ENCODE results near the gene ADCY5. TPM values are rescaled to one million over a fixed set of nuclear protein-coding genes. Genes with fewer than 3 reads are reported as not detected.
A peak's percentile ranks its signal among the peaks of the same experiment; 100 is the strongest.

Gene ADCY5
- total and polyA plus RNA-seq, 2 donors (not counting 1 experiment from before 2014, with no cell fraction given) = not detected

GRCh38 chr3:123446610-123447109 lies 2.2 kb downstream of the ADCY5 start:
- Histone ChIP-seq H3K27me3 (replicated peaks in 1 of 4; ENCODE audit: control extremely low read depth in 1 of 4, control insufficient read depth in 3 of 4, insufficient read depth in 4 of 4, low read length in 3 of 4) (peaks cover 0 to 51% (median 26%) of the 10 kb centered on the region in 4 experiments), H3K27ac (ENCODE audit: low read length in 2 of 2) (no peak overlapping the region), H3K4me3 (ENCODE audit: control extremely low read depth in 1 of 5, extremely low read depth in 1 of 5, insufficient read depth in 1 of 5, low read depth in 2 of 5, low read length in 4 of 5) (no peak overlapping the region), H3K4me1 (ENCODE audit: control insufficient read depth in 2 of 2, insufficient read depth in 2 of 2, low read length in 2 of 2) (peaks cover 10 to 13% of the 10 kb centered on the region in 2 donors), H3K36me3 (replicated peaks in 1 of 2; ENCODE audit: control extremely low read depth in 1 of 2, control insufficient read depth in 1 of 2, extremely low read depth in 1 of 2, insufficient read depth in 2 of 2, low read length in 1 of 2) (no peaks in the 10 kb centered on the region), H4K20me1 (ENCODE audit: control insufficient read depth, insufficient read depth, low read length, poor library complexity, severe bottlenecking) (no peaks in the 10 kb centered on the region), H2AFZ (ENCODE audit: insufficient read depth, low read depth, low read length, poor library complexity, severe bottlenecking) (no peak overlapping the region), H3K9me3 (ENCODE audit: control extremely low read depth in 1 of 3, control insufficient read depth in 2 of 3, insufficient read depth in 1 of 3, low read length in 2 of 3) (peaks cover 0 to 7% (median 0%) of the 10 kb centered on the region in 3 donors), H3K79me2 (ENCODE audit: control insufficient read depth, insufficient read depth, low read length) (no peaks in the 10 kb centered on the region), H3K9ac (ENCODE audit: low read length) (no peak overlapping the region), H3K4me2 (replicated peaks; ENCODE audit: low read depth, low read length, poor library complexity, severe bottlenecking) (no peak overlapping the region)
- Mint-ChIP-seq H3K27me3 (peaks cover 57% of the 10 kb centered on the region), H3K4me3 (peak overlapping the region; percentile 74), H3K4me1 (peaks cover 10% of the 10 kb centered on the region), H3K27ac (no peak overlapping the region), H3K9me3 (ENCODE audit: insufficient read depth) (no peaks in the 10 kb centered on the region)
- no peak for ATAC-seq (ENCODE audit: low read depth)
- CTCF ChIA-PET = no interaction called here
- WGBS (ENCODE audit: insufficient coverage) = 94% methylated on average over 4 of the region's 6 CpGs
- no peak for TF ChIP-seq EZH2 (IDR thresholded peaks at IDR 0.05; ENCODE audit: borderline replicate concordance, insufficient read depth, low read depth, low read length, poor library complexity, severe bottlenecking)
- TF ChIP-seq CTCF (IDR thresholded peaks at IDR 0.05) = no peak
- no peak for DNase-seq
- intact Hi-C loops (cut with micrococcal nuclease) = no loop called here
- POLR2A ChIA-PET = no interaction called here

- Histone ChIP-seq H4K20me1 (ENCODE audit: control insufficient read depth, insufficient read depth, low read length, poor library complexity, severe bottlenecking) (no peaks in the 10 kb centered on the region), H3K4me1 (ENCODE audit: control insufficient read depth in 2 of 2, insufficient read depth in 2 of 2, low read length in 2 of 2) (peaks cover 10 to 13% of the 10 kb centered on the region in 2 donors), H3K4me3 (ENCODE audit: control extremely low read depth in 1 of 5, extremely low read depth in 1 of 5, insufficient read depth in 1 of 5, low read depth in 2 of 5, low read length in 4 of 5) (no peak overlapping the region), H3K27me3 (replicated peaks in 1 of 4; ENCODE audit: control extremely low read depth in 1 of 4, control insufficient read depth in 3 of 4, insufficient read depth in 4 of 4, low read length in 3 of 4) (peaks cover 0 to 51% (median 26%) of the 10 kb centered on the region in 4 experiments), H3K4me2 (replicated peaks; ENCODE audit: low read depth, low read length, poor library complexity, severe bottlenecking) (no peak overlapping the region), H3K79me2 (ENCODE audit: control insufficient read depth, insufficient read depth, low read length) (no peaks in the 10 kb centered on the region), H3K9me3 (ENCODE audit: control extremely low read depth in 1 of 3, control insufficient read depth in 2 of 3, insufficient read depth in 1 of 3, low read length in 2 of 3) (peaks cover 0 to 7% (median 0%) of the 10 kb centered on the region in 3 donors), H3K27ac (ENCODE audit: low read length in 2 of 2) (no peak overlapping the region), H3K9ac (ENCODE audit: low read length) (no peak overlapping the region), H2AFZ (ENCODE audit: insufficient read depth, low read depth, low read length, poor library complexity, severe bottlenecking) (no peak overlapping the region), H3K36me3 (replicated peaks in 1 of 2; ENCODE audit: control extremely low read depth in 1 of 2, control insufficient read depth in 1 of 2, extremely low read depth in 1 of 2, insufficient read depth in 2 of 2, low read length in 1 of 2) (no peaks in the 10 kb centered on the region)
- no peak for TF ChIP-seq EZH2 (IDR thresholded peaks at IDR 0.05; ENCODE audit: borderline replicate concordance, insufficient read depth, low read depth, low read length, poor library complexity, severe bottlenecking)
- no peak for TF ChIP-seq CTCF (IDR thresholded peaks at IDR 0.05)
- DNase-seq (no peak), ATAC-seq (ENCODE audit: low read depth) (no peak)
- WGBS (ENCODE audit: insufficient coverage) = 93% methylated on average over 2 of the region's 2 CpGs
- Mint-ChIP-seq H3K9me3 (ENCODE audit: insufficient read depth) (no peaks in the 10 kb centered on the region), H3K27me3 (peaks cover 60% of the 10 kb centered on the region), H3K4me3 (peak overlapping the region; percentile 66), H3K27ac (no peak overlapping the region), H3K4me1 (peaks cover 10% of the 10 kb centered on the region)
- ChIA-PET CTCF (no interaction called here), POLR2A (no interaction called here)
- intact Hi-C loops (cut with micrococcal nuclease) = no loop called here
Measured at GRCh38 chr3:123446210-123446609, 2.7 kb downstream of the ADCY5 start.
